ENCODE data around the gene PEX11G.

GRCh38 chr19:7478843-7479227 lies 10.0 kb downstream of the PEX11G start:
- TF ChIP-seq CTCF (IDR thresholded peaks at IDR 0.05) (no peak), POLR2A (IDR thresholded peaks at IDR 0.05) (no peak)

All from body of pancreas (tissue), 4 donors.